HEK293T (cell line): Measurements from ENCODE around the gene PDLIM1.

Experiments
- CTCF ChIA-PET: fragments of 350-600 bp; formaldehyde crosslinking; extraction: SDS; loops from one replicate; lab custom pipeline; 2021; ENCODE audit warnings: antibody characterized with exemption, inconsistent platforms; lab: Yijun Ruan, JAX
- POLR2A ChIA-PET: fragments of 350-600 bp; formaldehyde crosslinking; extraction: SDS; loops from one replicate; lab custom pipeline; 2020; ENCODE audit warnings: antibody characterized with exemption, inconsistent platforms; lab: Yijun Ruan, JAX
- DNase-seq: peaks from one replicate; pipeline ENCODE4 v3.0.0; 2012; ENCODE audit warnings: mixed read lengths; ENCODE audit errors: extremely low spot score
- ARNT ChIP-seq: fragments of 450-650 bp; IDR thresholded peaks from 2 replicates; pipeline ENCODE4 v1.6.1; 2017; ENCODE audit warnings: mild to moderate bottlenecking
- ELF4 ChIP-seq: fragments of 450-650 bp; IDR thresholded peaks from 2 replicates; pipeline ENCODE4 v1.6.1; 2017; ENCODE audit warnings: antibody characterized with exemption
- FOXA1 ChIP-seq: fragments of 450-650 bp; IDR thresholded peaks from 2 replicates; pipeline ENCODE4 v1.6.1; 2016; ENCODE audit warnings: mild to moderate bottlenecking
- FOXK2 ChIP-seq: fragments of 450-650 bp; IDR thresholded peaks from 2 replicates; pipeline ENCODE4 v1.6.1; 2016; ENCODE audit warnings: mild to moderate bottlenecking
- FOXM1 ChIP-seq: fragments of 450-650 bp; IDR thresholded peaks from 2 replicates; pipeline ENCODE4 v1.6.1; 2017; ENCODE audit warnings: mild to moderate bottlenecking, borderline replicate concordance
- HDGF ChIP-seq: fragments of 450-650 bp; IDR thresholded peaks from 2 replicates; pipeline ENCODE4 v1.6.1; 2017; ENCODE audit warnings: antibody characterized with exemption, borderline replicate concordance
- L3MBTL2 ChIP-seq: fragments of 450-650 bp; conservative IDR thresholded peaks from 2 replicates; pipeline ENCODE4 v1.6.1; 2016; ENCODE audit warnings: mild to moderate bottlenecking
- LEF1 ChIP-seq: fragments of 450-650 bp; IDR thresholded peaks from 2 replicates; pipeline ENCODE4 v1.6.1; 2017; ENCODE audit warnings: mild to moderate bottlenecking, borderline replicate concordance
- NFRKB ChIP-seq: fragments of 450-650 bp; IDR thresholded peaks from 2 replicates; pipeline ENCODE4 v1.6.1; 2016; ENCODE audit warnings: mild to moderate bottlenecking, moderate library complexity
- PKNOX1 ChIP-seq: fragments of 450-650 bp; IDR thresholded peaks from 2 replicates; pipeline ENCODE4 v1.6.1; 2016
- SP1 ChIP-seq: fragments of 450-650 bp; IDR thresholded peaks from 2 replicates; pipeline ENCODE4 v1.6.1; 2017
- SUZ12 ChIP-seq: fragments of 450-650 bp; IDR thresholded peaks from 2 replicates; pipeline ENCODE4 v1.6.1; 2016; ENCODE audit warnings: mild to moderate bottlenecking
- TARDBP ChIP-seq: fragments of 450-650 bp; IDR thresholded peaks from 2 replicates; pipeline ENCODE4 v1.6.1; 2016
- ZNF384 ChIP-seq: fragments of 450-650 bp; IDR thresholded peaks from 2 replicates; pipeline ENCODE4 v1.6.1; 2016

PDLIM1 gene

GRCh38 chr10:95188593-95188992 is 102.2 kb downstream of the PDLIM1 start:
- TF ChIP-seq FOXK2 (no peak), FOXA1 (no peak), FOXM1 (no peak), PKNOX1 (no peak), SUZ12 (no peak), SP1 (no peak), LEF1 (no peak), HDGF (no peak), ZNF384 (no peak), NFRKB (no peak), L3MBTL2 (no peak), ARNT (no peak)
- ChIA-PET POLR2A (no interaction called here), CTCF (interaction anchor here (1.3 kb wide), 1 partner anchor 174 kb away, joined by 3 read pairs; no protein-coding TSS in a partner anchor)
- DNase-seq, result no peak

GRCh38 chr10:95187617-95188016 is 103.2 kb downstream of the PDLIM1 start:
- ChIA-PET POLR2A (no interaction called here), CTCF (interaction anchor here (0.7 to 1.3 kb wide), 2 partner anchors 175 to 178 kb away, joined by 3 to 4 read pairs; no protein-coding TSS in a partner anchor)

More at GRCh38 chr10:95187617-95188016, 103.2 kb downstream of the PDLIM1 start:
- no peak for DNase-seq
- TF ChIP-seq HDGF, result no peak
- TF ChIP-seq ELF4, result no peak
- no peak for TF ChIP-seq FOXA1
- TF ChIP-seq NFRKB, result no peak
- no peak for TF ChIP-seq SUZ12
- TF ChIP-seq LEF1, result no peak
- no peak for TF ChIP-seq ZNF384
- TF ChIP-seq FOXM1, result no peak
- TF ChIP-seq TARDBP, result no peak
